ENCODE results near the gene CDC37L1. TPM values are rescaled to one million over a fixed set of nuclear protein-coding genes. Genes with fewer than 3 reads are reported as not detected.

CDC37L1 gene
- total and polyA plus RNA-seq, 9 of the 15 experiments (the other 6 are each of a cell fraction or from before 2014, with no cell fraction given) = 1.5 to 7.9 (median 6.0) TPM

- TF ChIP-seq CHD1 (IDR thresholded peaks at IDR 0.05; ENCODE audit: low read length) = peak; percentile 37
- no peak for TF ChIP-seq KAT2B (IDR thresholded peaks at IDR 0.05; ENCODE audit: low read depth, low read length)
- TF ChIP-seq MTA3 (IDR thresholded peaks at IDR 0.05; ENCODE audit: borderline replicate concordance) = no peak
- no peak for TF ChIP-seq EWSR1 (IDR thresholded peaks at IDR 0.05; ENCODE audit: borderline replicate concordance, low read depth, partially characterized antibody)
- TF ChIP-seq ZNF584 (CRISPR knock-in tag; IDR thresholded peaks at IDR 0.05; ENCODE audit: low read depth) = no peak
- TF ChIP-seq FUS (optimal IDR thresholded peaks at IDR 0.05; ENCODE audit: low read depth, low read length) = peak; percentile 19
- no peak for TF ChIP-seq ETV1 (tag; conservative IDR thresholded peaks at IDR 0.05; ENCODE audit: low read depth)
- no peak for TF ChIP-seq CBX8 (IDR thresholded peaks at IDR 0.05; ENCODE audit: borderline replicate concordance, extremely low read depth, low read depth, low read length, poor library complexity, severe bottlenecking)
- TF ChIP-seq ZFP36 (IDR thresholded peaks at IDR 0.05; ENCODE audit: low read depth, low read length, partially characterized antibody) = no peak
- TF ChIP-seq ZSCAN29 (IDR thresholded peaks at IDR 0.05) = no peak
- peak; percentile 45; the same call in 1 of the 2 replicates for TF ChIP-seq PML (IDR thresholded peaks at IDR 0.05; ENCODE audit: low read length)
- no peak for TF ChIP-seq MEF2D (tag; conservative IDR thresholded peaks at IDR 0.05; ENCODE audit: low read depth)
- TF ChIP-seq KDM5B (IDR thresholded peaks at IDR 0.05; ENCODE audit: insufficient replicate concordance, low read depth, low read length) = peak; percentile 80
- TF ChIP-seq ZBTB1 (CRISPR knock-in tag; IDR thresholded peaks at IDR 0.05; ENCODE audit: borderline replicate concordance, low read depth) = peak; percentile 66; the same call in 1 of the 2 replicates
- TF ChIP-seq PHF8 (IDR thresholded peaks at IDR 0.05; ENCODE audit: borderline replicate concordance, low read length) = peak; percentile 83; the same call in 1 of the 2 replicates
- TF ChIP-seq ZNF12 (CRISPR knock-in tag; IDR thresholded peaks at IDR 0.05) = no peak
- TF ChIP-seq VEZF1 (CRISPR knock-in tag; IDR thresholded peaks at IDR 0.05) = peak; percentile 75
- TF ChIP-seq RBM17 (IDR thresholded peaks at IDR 0.05; ENCODE audit: borderline replicate concordance, low read depth, low read length) = no peak
- no peak for TF ChIP-seq MTA2 (IDR thresholded peaks at IDR 0.05; ENCODE audit: low read depth)
- no peak for TF ChIP-seq STAT5B (CRISPR knock-in tag; IDR thresholded peaks at IDR 0.05)
- 0 out of 2 replicates have a peak, but pooled peaks have one; percentile 60 for TF ChIP-seq ZNF232 (CRISPR knock-in tag; IDR thresholded peaks at IDR 0.05)
- peak; percentile 76 for TF ChIP-seq POLR2A (conservative IDR thresholded peaks at IDR 0.05)
- TF ChIP-seq ZNF699 (CRISPR knock-in tag; IDR thresholded peaks at IDR 0.05; ENCODE audit: insufficient replicate concordance) = no peak
- no peak for TF ChIP-seq BMI1 (IDR thresholded peaks at IDR 0.05; ENCODE audit: low read length)
- TF ChIP-seq ZNF586 (CRISPR knock-in tag; conservative IDR thresholded peaks at IDR 0.05) = no peak
- peak; percentile 53; the same call in 1 of the 2 replicates for TF ChIP-seq ETV5 (CRISPR knock-in tag; IDR thresholded peaks at IDR 0.05; ENCODE audit: low read depth)
- TF ChIP-seq SMC3 (conservative IDR thresholded peaks at IDR 0.05; ENCODE audit: insufficient read depth, low read depth, low read length) = 0 out of 2 replicates have a peak, but pooled peaks have one; percentile 6
Measured at GRCh38 chr9:4740638-4741364, 61.4 kb downstream of the CDC37L1 start, which contains the start of gene AK3 (continued).
